Ishikawa (cell line): ENCODE measurements around the gene FZD7.

Experiments used
- TCF12 ChIP-seq: IDR thresholded peaks from 2 replicates; pipeline ENCODE4 v1.6.1; 2012; ENCODE audit warnings: low read depth
- YY1 ChIP-seq: IDR thresholded peaks from 2 replicates; pipeline ENCODE4 v1.6.1; 2012; ENCODE audit warnings: low read depth

DNA sequence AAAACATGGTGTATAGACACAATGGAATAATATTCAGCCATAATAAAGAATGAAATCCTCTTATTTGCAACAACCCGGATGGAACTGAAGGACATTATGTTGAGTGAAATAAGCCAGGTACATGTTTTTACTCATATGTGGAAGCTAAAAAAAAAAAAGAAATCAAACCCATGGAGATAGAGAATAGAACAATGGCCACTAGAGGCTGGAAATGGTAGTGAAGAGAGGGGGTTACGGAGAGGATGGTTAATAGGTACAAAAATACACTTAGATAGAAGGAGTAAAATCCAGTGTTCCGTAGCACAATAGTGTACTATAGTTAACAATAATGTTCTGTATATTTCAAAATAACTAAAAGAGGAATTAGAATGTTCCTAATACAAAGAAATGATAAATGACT is 26.6 kb downstream of the FZD7 start:
- no peak for TF ChIP-seq YY1
- TF ChIP-seq TCF12, result no peak
